ENCODE results near the gene LMBRD1.

LMBRD1 gene

DNA sequence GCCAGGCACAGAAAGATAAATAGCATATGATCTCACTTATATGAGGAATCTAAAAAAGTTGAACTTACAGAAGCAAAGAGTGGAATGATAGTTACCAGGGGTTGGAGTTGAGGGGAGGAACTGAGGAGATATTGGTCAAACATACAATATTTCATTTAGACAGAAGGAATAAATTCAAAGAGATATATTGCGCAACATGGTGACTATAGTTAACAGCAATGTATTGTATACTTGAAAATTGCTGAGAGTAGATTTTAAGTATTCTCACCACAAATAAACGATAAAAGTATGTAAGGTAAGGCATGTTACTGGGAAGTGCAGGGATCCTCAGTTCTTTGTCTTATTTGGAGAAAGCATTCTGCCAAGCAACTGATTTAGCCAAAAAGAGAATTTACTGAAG, 171.9 kb downstream of the LMBRD1 start:
- no peak for DNase-seq

All from suppressor macrophage treated with lipopolysaccharide for 1 hour (primary cell).